Raji (cell line): ENCODE data around the gene RHOC.

Source experiments
- POLR2A ChIP-seq: IDR thresholded peaks from 2 replicates; pipeline ENCODE4 v1.6.1; 2011; ENCODE audit warnings: low read depth, low read length, control low read depth; ENCODE audit not compliant: insufficient read depth

Gene RHOC

DNA sequence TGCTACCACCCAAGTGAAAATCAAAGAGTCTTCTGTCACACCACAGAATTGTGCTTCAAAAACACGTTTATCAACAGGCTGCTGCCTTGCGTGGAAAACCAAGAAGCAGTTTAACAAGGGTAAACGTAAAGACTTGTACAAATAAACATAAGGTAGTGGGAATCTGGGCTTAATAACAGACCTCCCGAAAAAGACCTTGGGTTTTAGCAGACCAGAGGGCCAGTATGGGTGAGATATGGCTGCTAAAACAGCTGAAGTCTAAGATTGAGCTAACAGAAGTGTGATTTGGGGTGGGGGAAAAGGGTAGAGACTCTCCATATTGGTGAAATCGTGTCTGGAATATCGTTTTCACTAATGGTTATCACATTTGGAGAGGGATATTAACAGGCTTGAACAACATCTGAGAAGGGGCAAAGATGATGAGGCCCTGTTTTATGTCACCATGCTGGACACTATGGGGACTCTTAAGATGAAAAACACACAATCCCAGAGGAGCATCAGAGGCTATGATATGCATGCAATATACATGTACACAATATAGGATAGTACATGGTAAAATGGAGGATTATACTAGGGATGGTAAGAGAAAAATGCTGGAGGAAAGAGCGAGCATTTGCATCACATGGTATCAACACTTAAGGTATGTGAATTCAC is 31.1 kb downstream of the RHOC start:
- TF ChIP-seq POLR2A = no peak

- TF ChIP-seq POLR2A = no peak
Observed at GRCh38 chr1:112674986-112675727, 31.8 kb downstream of the RHOC start.

DNA sequence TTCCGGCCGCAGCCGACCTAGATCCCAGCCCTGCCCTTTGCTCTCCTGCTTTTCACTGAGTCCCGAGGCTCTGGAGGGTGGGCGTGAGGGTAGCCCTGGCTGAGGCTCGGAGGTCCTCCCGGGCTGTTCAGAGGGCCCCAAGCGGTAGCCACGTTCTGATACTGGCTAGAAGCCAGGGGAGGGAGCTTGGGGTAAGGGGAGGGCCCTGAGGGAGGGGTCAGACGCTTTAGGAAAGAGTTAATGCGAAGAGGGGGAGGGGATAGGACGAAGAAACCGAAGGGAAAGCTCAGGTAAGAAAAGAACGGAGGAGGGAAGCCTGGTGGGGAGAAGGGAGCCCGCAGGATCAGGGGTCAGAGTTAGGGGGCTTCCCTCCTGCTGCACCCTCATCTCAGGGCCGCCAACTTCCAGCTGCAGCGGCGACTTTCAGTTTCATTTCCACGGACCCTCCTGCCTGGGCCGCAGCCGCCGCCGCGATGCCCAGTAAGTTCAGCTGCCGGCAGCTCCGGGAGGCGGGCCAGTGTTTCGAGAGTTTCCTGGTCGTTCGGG is 32.4 kb downstream of the RHOC start, which contains the start of gene MOV10:
MOV10 (plus strand) TSS at position 220 of the 546 bp plus-strand sequence; CDS start at position 474, 254 bp downstream.
- no peak for TF ChIP-seq POLR2A

DNA sequence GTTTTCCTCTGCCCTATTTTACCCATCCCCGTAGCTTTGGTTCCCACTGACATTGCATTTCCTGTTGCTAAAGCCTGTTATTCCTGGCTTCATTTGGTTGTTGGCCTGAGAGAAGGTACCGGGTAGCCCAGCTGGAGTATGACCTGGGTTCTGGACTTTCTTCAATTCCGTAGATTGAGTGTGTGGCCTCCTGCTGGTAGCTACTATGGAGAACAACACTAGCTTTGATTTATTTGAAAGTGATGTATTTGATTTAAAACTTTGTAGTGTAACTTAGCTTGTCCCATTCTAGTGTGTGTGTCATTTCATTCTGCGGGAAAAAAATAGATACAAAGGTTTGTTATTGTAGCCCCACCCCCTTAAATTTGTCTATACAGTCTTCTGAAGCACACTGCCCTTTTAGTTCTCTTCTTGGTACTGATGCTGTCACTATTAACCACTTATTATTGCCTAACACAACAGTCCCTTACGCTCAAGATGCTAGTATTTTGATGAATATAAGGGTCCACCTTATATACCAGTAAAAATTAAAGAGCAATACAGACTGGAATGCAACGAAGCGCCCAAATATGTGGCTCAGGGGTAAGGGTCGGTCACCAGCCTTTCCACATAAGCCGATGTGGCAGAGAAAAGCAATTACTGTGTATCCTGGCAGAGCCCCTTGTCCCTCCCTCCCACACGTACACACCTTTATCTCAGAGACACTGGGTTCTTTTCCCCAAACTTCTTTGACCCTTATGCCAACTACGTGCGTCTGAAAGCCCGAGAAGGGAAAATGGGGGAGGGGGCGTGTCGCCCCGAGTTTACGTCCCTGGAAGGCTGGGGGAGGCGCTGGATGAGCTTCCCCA is 33.1 kb downstream of the RHOC start:
- no peak for TF ChIP-seq POLR2A

DNA sequence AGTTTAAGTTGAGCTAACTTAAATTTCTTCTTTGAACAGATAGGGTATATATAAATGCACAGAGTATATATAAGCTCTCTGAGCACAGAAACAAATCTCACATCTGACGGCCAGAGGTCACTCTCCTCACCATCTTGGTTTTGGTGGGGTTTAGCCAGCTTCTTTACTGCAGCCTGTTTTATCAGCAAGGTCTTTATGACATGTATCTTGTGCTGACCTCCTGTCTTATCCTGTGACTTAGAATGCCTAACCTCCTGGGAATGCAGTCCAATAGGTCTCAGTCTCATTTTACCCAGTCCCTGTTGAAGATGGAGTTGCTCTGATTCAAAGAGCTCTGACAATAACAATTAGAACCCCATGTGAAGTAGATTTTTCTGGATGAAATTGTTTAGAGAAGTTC is 34.1 kb downstream of the RHOC start:
- TF ChIP-seq POLR2A = no peak

DNA sequence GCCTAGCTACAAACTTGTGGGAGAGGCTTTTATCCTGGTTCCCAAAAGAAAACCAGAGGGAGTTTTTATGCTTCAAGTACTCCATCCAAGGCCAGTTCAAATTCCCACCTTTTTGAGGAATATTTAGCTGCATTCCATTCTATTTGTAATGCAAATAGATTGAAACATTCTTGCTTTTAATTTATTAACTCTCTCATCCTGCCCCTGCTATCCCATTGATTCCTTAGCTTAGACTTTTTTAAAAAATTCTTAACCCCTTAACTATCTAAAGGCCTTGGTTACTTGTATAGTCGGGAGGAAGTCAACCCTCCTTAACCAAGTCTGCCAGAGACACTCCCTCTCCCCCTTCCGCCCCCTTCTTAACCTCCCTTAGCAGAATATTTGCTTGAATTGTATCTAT is 34.9 kb downstream of the RHOC start:
- TF ChIP-seq POLR2A = no peak

- TF ChIP-seq POLR2A = no peak
Observed at GRCh38 chr1:112666946-112667345, 40.0 kb downstream of the RHOC start.

- TF ChIP-seq POLR2A = no peak
Observed at GRCh38 chr1:112665857-112666256, 41.1 kb downstream of the RHOC start.

DNA sequence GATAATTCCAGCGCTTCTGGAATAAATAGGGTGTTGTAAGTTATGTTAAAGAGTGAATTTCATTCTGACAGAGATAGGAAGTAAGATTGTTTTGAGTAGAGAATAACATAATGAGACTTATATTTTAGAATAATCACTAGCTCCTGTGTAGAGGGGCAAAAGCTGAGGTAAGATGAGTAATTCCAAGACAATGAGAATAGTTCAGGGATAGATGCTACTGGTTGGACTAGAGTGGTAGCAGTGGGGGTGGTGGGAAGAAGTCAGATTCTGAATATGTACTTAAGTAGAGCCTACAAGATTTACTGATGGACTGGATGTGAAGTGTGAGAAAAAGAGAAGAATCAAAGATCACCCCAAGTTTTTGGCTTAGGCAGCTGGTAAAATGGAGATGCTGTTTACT is 55.7 kb downstream of the RHOC start:
- no peak for TF ChIP-seq POLR2A
